ENCODE data around the gene ITGB5.

GRCh38 chr3:124767691-124768090, 119.5 kb downstream of the ITGB5 start:
- TF ChIP-seq CREB1 (IDR thresholded peaks at IDR 0.05; ENCODE audit: low read depth) (no peak), EGR1 (IDR thresholded peaks at IDR 0.05) (no peak), TEAD4 (IDR thresholded peaks at IDR 0.05) (no peak)

All from Ishikawa (cell line).